ENCODE results near the gene GSK3B.

DNA sequence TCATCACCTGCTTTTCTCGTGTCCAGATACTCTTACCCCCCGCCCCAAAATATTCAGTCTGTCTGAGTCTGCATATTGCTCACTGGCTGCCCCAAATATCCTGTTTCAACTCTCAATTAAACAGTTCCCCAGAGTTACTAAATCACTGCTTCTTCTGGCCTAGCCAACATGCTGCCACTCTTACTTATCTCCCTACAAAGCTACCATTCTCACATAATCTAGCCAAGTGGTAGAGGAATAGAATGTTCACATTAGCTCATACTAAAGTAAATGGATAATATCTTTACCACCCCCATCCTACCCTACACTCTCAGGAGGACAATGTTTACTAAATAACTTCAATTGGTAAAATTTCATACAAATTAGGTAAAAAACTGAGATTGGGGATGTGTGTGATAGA is 234.5 kb downstream of the GSK3B start:
- no peak for TF ChIP-seq CTCF (IDR thresholded peaks at IDR 0.05; ENCODE audit: borderline replicate concordance, extremely low read depth, low read length, poor library complexity, severe bottlenecking)
- no peak for TF ChIP-seq EZH2 (IDR thresholded peaks at IDR 0.05; ENCODE audit: borderline replicate concordance, low read depth, low read length, severe bottlenecking)

Measured in DND-41 (cell line).